GM10847 (cell line): ENCODE data around the gene UCMA.

Source experiments
- POLR2A ChIP-seq: IDR thresholded peaks from 2 replicates; pipeline ENCODE4 v1.6.1; 2011; ENCODE audit not compliant: insufficient read length; ENCODE audit errors: extremely low read depth

UCMA gene

DNA sequence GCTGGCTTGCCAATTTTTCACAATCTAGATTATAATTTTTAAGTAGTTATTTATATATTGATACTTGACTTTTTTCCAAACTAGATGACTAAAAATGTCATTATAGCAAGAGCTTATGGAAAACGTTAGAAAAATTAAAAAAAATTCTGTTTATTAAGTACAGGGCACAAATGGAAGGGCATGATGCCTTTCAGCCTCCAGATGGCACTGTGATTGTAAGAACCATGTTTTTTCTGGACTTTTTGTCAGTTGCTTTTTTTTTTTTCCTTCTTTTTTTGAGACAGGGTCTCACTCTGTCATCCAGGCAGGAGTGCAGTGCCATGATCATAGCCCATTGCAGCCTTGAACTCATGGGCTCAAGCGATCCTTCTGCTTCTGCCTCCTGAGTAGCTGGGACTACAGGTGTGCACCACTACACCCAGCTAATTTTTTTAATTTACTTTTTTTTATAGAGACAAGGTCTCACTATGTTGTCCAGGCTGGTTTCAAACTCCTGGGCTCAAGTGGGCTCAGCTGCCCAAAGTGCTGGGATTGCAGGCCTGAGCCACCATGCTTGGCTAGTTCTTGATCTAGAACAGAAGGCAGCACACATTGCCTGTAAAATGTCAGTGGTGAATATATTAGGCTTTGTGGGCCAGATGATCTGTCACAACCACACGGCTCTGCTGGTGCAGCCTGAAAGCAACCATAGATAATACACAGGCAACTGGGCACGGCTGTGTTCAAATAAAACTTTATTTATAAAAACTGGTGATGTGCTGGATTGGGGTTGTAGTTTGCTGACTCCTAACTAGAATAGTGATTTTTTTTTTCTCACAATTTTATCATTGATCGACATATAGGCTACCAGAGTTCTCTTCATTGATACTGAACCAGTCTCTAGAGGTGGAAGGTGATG lies 27.4 kb downstream of the UCMA start:
- TF ChIP-seq POLR2A: no peak

DNA sequence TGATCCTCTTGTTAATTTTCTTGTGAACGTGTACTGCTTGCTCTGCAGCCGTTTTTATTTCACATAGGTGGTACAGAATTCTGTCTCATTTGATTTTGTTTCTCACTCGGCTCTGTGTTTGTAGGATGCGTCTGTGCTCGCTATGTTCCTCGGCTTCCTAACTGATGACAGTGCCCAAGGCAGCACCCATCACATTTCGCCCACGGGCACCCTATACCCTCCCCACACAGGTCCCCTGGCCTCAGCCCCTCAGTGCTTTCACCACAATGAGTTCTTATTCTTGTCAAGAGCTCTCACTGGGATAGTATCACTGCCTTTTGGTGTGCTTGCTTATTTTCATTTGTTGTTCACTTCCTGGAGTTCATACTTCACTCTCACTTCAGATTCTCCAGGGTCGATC lies 28.1 kb downstream of the UCMA start:
- no peak for TF ChIP-seq POLR2A

DNA sequence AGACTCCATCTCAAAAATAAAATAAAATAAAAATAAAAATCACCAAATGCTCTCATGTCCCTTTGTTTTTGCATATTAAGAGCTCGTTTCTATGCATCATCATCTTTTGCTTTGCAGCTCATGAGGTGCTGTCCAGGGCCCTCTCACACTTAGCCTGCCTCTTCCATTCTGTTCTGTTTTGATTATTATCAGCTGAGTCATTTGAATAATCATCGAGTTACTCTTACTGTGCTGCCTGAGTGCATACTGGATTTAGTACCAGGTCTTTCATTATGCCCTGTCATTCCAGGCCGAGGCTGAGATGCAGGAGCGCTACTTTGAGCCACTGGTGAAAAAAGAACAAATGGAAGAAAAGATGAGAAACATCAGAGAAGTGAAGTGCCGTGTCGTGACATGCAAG lies 33.0 kb downstream of the UCMA start:
- no peak for TF ChIP-seq POLR2A

DNA sequence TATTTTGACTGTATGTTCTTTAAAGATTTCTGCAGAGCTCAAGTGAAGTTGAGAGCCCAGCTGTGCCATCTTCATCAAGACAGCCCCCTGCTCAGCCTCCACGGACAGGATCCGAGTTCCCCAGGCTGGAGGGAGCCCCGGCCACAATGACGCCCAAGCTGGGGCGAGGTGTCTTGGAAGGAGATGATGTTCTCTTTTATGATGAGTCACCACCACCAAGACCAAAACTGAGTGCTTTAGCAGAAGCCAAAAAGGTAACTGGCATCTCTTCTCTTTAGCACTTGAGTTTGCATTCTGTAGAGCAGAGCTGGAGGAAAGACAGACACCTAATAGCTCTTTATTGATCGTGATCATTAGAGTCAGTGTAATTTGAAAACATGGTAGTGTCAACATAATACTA lies 39.2 kb downstream of the UCMA start:
- no peak for TF ChIP-seq POLR2A

DNA sequence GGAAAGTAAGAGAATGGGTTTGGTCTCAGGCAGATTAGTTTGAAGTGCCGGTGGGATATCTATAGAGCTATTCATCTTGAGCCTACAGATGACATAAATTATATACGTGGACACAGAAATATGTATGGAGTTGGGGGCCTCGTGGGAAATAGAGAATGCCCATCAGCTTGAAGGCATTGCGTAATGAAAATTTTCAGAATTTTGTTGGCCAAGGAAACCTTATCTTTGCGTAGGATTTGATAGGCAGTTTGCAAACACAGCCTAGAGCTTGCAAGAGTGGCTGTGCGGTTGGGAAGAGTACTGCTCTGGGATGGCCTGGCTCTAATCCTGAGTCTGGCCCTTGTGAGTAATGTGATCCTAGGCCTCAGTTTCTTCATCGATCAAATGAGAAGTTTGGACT lies 40.5 kb downstream of the UCMA start:
- TF ChIP-seq POLR2A: no peak

DNA sequence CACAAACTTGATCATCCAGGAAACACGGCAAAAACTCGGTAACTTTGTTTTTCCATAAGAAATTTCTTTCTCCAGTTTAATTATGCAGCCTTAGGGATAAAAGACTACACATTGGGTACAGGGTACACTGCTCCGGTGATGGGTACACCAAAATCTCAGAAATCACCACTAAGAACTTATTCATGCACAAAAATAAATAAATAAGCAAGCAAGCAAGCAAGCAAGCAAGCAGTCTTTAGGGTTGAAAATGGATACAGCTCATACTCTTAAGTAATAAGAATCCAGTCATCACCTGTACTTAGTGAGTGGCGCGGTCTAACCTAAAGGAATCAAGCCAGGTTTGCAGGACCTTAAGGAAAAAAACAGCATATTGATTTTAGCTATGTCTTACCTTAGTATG lies 42.8 kb downstream of the UCMA start:
- TF ChIP-seq POLR2A: no peak

DNA sequence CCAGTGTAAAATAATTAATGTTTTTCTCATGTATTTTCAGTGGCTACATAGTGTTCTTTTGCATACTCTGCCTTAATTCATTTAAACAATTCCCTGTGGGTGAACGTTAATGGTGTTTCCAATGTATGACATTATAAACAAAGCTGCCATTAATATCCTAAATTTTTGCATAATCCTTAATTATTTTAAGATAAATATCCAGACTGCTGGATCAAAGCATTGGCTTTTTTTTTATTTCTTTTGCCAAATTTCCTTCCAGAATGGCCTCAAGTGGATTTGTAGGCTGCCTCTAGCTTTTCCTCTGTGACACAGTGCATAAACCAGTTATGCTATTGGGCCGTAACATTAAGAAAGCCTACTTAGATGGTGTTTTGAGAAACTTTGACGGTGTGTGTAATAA lies 43.4 kb downstream of the UCMA start:
- TF ChIP-seq POLR2A: no peak

DNA sequence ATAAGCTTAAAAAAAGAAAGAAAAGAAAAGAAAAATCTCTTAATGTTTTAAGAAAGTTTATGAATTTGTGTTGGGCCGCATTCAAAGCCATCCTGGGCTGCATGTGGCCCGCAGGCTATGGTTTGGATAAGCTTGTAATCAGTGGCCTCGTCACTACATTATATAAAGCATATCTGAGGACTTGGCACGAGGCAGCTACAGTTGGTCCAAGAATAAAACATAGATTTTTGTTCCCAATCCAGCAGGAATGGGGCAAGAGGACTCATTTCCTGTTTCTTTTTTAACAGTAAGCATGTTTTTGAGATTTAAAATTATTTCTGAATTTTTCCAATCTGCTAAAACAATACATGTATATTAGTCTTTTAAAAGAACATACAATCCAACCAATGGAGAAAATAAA lies 44.2 kb downstream of the UCMA start:
- no peak for TF ChIP-seq POLR2A

DNA sequence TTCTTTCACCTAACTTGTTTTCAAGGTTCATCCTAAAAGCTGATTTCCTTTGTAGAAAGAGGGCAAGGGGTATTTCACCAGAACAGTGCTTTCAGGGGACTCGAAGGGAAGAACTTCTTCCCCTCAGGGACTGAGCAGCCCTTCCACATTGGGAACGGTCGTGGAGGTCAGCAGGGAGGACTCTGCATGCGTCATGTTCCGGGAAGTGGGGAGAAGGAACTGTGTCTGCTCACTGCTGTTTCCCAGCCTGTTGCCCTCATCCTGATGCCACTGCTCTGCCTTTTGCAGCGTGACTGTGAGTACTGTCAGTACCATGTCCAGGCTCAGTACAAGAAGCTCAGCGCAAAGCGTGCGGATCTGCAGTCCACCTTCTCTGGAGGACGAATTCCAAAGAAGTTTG lies 45.6 kb downstream of the UCMA start:
- TF ChIP-seq POLR2A: no peak

DNA sequence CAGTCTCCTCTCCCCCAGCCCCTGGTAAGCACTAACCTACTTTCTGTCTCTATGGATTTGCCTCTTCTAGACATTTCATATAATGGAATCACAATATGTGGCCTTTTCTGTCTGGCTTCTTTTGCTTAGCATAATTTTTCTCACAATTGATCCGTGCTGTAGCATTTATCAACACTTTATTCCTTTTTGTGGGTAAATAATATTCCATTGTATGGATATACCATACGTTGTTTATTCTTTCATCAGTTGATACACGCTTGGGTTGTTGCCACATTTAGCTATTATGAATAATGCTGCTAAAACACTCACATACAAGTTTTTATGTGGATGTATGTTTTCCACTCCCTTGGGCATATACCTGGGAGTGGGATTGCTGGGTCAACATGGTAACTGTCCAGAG lies 47.0 kb downstream of the UCMA start:
- TF ChIP-seq POLR2A: no peak

DNA sequence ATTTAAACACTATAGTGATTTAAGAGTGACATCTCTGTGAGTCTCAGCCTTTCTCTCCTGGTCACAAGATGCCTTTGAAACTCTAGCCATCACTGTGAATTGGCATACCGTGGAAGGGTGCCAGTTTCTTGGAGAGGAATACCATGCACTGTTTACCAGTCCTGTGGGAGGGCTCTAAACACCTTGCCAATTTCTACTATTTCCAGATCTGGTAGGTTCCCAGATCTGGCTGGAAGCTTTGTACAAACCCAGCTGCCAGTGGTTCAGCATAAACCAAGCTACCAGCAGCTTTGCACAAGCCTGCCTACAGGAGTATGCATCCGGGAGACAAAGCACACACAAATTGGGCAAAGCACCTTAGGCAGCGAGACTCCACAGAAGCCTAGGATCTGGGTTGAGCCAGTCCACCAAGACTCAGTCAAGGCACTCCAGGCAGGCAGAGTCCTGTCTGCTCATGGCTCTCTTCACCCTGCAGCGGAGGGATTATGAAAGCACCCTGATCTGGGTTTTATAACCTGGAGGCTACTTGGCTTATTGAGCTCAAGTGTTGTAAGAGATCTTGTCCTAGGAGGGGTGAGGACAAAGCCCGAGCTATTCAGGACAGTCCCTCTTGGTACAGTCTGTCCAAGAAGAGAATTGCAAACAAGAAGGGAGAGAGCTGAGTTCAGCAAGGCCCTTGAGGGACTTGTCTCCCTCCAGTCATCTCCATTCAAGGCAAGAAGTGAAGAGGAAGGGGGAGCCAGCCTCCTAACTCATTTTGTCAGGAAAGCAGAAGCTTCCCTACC lies 49.3 kb downstream of the UCMA start:
- no peak for TF ChIP-seq POLR2A

DNA sequence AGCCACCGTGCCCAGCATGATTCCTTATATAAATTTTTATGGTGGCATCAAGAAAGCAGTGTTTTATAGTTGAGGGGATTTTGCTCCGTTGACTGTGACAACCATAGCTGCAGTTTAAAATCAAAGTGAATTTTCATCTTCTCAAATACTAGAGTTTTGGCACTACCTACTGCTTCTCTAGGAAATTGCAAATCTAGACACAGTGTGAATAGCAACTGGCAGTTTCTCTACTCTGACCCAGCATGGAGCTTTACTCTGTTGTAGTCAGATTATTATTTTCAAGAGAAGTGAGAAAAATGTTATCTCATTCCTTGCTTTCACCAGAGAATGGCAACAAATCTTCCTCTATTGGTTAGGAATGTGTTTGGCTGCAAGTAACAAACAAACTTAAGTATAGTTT lies 49.9 kb downstream of the UCMA start:
- TF ChIP-seq POLR2A: no peak

DNA sequence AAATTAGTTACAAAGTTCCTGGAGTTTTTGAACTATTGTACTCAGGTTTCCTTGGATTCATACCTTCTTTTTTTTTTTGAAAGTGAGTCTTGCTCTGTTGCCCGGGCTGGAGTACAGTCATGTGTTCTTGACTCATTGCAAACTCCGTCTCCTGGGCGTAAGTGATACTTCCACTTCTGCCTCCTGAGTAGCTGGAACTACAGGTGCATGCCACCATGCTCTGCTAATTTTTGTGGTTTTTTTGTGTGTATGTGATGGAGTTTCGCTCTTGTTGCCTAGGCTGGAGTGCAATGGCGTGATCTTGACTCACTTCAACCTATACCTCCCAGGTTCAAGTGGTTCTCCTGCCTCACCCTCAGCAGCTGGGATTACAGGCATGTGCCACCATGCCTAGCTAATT lies 50.5 kb downstream of the UCMA start:
- no peak for TF ChIP-seq POLR2A

DNA sequence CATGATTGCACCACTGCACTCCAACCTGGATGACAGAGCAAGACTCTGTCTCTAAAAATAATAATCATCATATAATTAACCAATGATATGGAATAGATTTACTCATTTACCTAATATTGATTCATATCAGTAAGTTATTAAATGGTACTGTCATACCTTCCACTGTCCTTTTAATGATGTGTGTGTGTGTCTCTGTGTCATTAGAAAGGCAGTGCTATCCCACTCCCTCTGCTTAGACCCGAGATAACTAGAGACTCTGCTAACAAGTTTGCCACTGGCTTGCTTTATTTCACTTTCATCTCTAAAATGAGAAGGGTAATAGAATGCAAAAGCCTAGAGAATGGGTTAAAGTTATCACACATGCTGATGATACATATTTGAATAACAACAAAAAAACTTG lies 51.8 kb downstream of the UCMA start:
- no peak for TF ChIP-seq POLR2A

DNA sequence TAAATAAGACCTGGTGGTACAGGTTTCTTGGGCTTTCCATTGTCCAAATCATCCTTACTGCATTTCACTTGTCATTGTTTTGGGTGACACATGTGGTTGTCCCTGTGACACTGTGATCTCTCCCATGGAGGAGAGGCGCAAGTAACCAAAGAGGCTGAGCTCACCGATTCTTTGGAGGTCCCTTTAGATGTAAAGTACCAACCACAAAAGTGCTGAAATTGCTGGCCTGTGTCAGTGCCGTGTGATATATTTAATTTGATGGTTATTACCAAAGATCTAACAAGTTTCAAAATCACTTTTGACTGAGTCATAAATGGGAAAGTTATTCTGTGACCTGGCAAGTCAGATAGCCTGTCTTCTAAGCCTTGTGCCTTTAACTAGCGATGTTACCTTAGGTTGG lies 53.4 kb downstream of the UCMA start:
- no peak for TF ChIP-seq POLR2A

DNA sequence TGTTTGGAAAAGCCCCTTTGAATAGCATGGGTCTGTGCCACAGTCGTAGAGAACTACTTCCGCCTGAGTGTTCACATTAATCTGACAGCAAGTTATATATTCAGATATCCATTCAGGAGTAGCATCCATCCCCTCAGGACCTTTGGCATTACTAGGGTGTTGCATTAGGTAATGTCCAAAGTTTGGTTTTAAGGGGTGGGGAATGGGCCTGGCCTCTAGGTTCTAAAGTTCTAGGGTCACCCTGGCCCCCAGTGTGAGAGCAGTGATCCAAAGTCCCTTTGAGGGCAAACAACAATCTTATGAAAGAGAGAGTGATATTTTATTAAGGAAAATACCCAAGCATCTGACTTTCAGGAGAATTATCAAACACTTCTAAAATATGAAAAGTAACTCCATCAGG lies 60.6 kb downstream of the UCMA start:
- TF ChIP-seq POLR2A: no peak
